Ovary (tissue), 9 donors: Measurements from ENCODE around the gene CUBN. TPM values are rescaled to one million over a fixed set of nuclear protein-coding genes. Genes with fewer than 3 reads are reported as not detected.

Source experiments
- DNase-seq, 5 donors: peaks; one replicate each; pipeline ENCODE4 v3.0.0-alpha.2; 2019 to 2020
- H3K27ac ChIP-seq, 2 donors: fragments of 200-600 bp; one replicate each; pipeline versions ENCODE4 v1.5.1 to v1.8.0; 2019 to 2022
- H3K27me3 ChIP-seq: fragments of 200-600 bp; one replicate; pipeline ENCODE4 v1.8.0; 2022
- H3K36me3 ChIP-seq: fragments of 200-600 bp; sonication (generic); one replicate; pipeline ENCODE4 v1.5.1; 2019
- H3K4me1 ChIP-seq: one replicate; pipeline ENCODE4 v1.8.1; 2013; ENCODE audit warnings: mild to moderate bottlenecking, moderate library complexity; ENCODE audit not compliant: insufficient read depth
- H3K4me3 ChIP-seq: fragments of 200-600 bp; sonication (generic); one replicate; pipeline ENCODE4 v1.5.1; 2017
- H3K9me3 ChIP-seq, 2 donors: fragments of 200-600 bp in 1 of 2; sonication (generic) in 1 of 2; one replicate each; pipeline versions ENCODE4 v1.5.1 to v1.8.1; 2013 to 2019; ENCODE audit warnings: mild to moderate bottlenecking in 1 of 2, moderate library complexity in 1 of 2
- EP300 ChIP-seq: sonication (generic); formaldehyde crosslinking; IDR thresholded peaks from one replicate; pipeline ENCODE4 v1.6.1; 2017; ENCODE audit warnings: antibody characterized with exemption
- POLR2A ChIP-seq: fragments of 450-650 bp; IDR thresholded peaks from one replicate; pipeline ENCODE4 v1.6.1; 2017; ENCODE audit warnings: antibody characterized with exemption, mild to moderate bottlenecking, moderate library complexity
- WGBS, 3 donors: extraction: QIAGEN DNeasy Blood & Tissue Kit in 1 of 3; methylation state at CpG; one replicate each; pipeline versions ENCODE4 v1.1.5 to v1.1.7; 2013 to 2017; 5-methylcytosine and 5-hydroxymethylcytosine counted together
- intact Hi-C, 4 donors: fragments of 100-400 bp; cut with DNase I; formaldehyde crosslinking; loops; one replicate each; pipeline versions ENCODE4 v1.11.0 to v1.15.1; 2022 to 2023
- polyA plus RNA-seq, 2 donors: library from polyadenylated mRNA; stranded (reverse); fragments of 200-250 nt in 1 of 2; fragments of 350-450 nt in 1 of 2; fragmentation: Illumina TruSeq in 1 of 2; extraction: RNeasy Lipid Tissue Mini Kit (QIAGEN cat#74804) in 1 of 2; gene quantifications; one replicate each; pipeline ENCODE4 v1.2.3, GENCODE V29; 2013 to 2014
- total RNA-seq, 7 donors: library from RNA; depleted of rRNA in 2 of 7; stranded (reverse); fragments of >200 nt in 2 of 7; fragmentation: NEBNext Ultra II Directional in 3 of 7; extraction: Animal tissue kit (Norgen Biotek cat#: 25700) in 3 of 7; gene quantifications; one replicate each; pipeline versions ENCODE4 v1.1.0 to v1.2.4, GENCODE V29; 2016 to 2023
- TF ChIP-seq, protein P1 (sequence below), 3 donors: fragments of 450-650 bp in 2 of 3; fragments of 200-600 bp in 1 of 3; IDR thresholded peaks; one replicate each; pipeline versions ENCODE4 v1.5.1 to v1.8.0; 2016 to 2022; ENCODE audit warnings: antibody characterized with exemption in 3 of 3, mild to moderate bottlenecking in 1 of 3
- donor health status: DM: no; HTN: no; CAD: no; lungs with moderate emphysema.
- donor health status: DM: no; HTN: no; CAD: no.
- donor health status: Bipolar disorder and iron deficiency.
- donor health status: DM: yes; HTN: yes; CAD: no.
- donor health status: DM: no; HTN: no; CAD: no.
- donor health status: DM: yes; HTN: yes; CAD: no.

CUBN gene
- total and polyA plus RNA-seq, 9 donors = 1.9 to 5.8 (median 4.0) TPM

DNA sequence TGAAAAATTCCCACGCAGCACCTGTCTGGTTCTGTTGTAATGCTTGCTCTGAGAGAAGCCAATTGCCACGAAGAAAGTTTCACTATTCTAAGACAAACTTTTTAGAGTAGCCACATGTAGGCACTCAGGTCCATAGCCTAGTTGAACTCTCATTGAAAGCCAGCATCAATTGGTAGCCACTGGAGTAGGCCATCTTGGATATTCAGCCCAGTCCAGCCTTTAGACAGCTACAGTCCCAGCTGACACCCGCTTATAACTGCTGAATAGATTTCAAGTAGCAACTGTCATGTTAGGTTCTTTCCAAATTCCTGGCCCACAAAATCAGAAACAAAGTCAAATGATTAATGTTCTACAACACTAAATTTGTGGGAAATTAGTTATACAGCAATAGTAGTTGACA, 31.6 kb downstream of the CUBN start:
- intact Hi-C loops = no loop called here
- H3K27me3 ChIP-seq = no peaks in the 10 kb centered on the region

DNA sequence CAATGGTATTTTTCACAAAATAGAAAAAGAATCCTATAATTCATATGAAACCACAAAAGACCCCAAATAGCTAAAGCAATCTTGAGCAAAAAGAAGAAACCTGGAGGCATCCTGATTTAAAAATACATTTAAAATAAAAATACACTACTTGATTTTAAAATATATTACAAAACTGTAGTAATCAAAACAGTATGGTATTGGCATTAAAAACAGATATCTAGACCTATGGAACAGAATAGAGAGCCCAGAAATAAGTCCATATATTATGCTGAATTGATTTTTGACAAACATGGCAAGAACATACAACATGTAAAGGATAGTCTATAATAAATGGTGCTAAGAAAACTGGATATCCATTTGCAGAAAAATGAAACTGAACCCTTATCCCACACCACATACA, 34.8 kb downstream of the CUBN start:
- no peaks in the 10 kb centered on the region for H3K36me3 ChIP-seq
- H3K27ac ChIP-seq = no peak overlapping the region
- no peaks in the 10 kb centered on the region for H3K27me3 ChIP-seq
- no peak for DNase-seq
- no peak for TF ChIP-seq POLR2A
- no peaks in the 10 kb centered on the region for H3K9me3 ChIP-seq
- peaks cover 8% of the 10 kb centered on the region for H3K4me1 ChIP-seq
- no peak overlapping the region for H3K4me3 ChIP-seq
- intact Hi-C loops = no loop called here

More for the DNA sequence above, 31.6 kb downstream of the CUBN start:
- no peak for DNase-seq
- Histone ChIP-seq H3K27ac (no peak overlapping the region), H3K9me3 (no peaks in the 10 kb centered on the region), H3K4me3 (no peak overlapping the region), H3K36me3 (no peaks in the 10 kb centered on the region), H3K4me1 (peaks cover 1% of the 10 kb centered on the region)
- 88 to 94% (median 92%) methylated on average over 3 of the region's 3 CpGs for WGBS, 3 donors
- TF ChIP-seq POLR2A (no peak), EP300 (no peak)
- TF ChIP-seq, protein P1, sequence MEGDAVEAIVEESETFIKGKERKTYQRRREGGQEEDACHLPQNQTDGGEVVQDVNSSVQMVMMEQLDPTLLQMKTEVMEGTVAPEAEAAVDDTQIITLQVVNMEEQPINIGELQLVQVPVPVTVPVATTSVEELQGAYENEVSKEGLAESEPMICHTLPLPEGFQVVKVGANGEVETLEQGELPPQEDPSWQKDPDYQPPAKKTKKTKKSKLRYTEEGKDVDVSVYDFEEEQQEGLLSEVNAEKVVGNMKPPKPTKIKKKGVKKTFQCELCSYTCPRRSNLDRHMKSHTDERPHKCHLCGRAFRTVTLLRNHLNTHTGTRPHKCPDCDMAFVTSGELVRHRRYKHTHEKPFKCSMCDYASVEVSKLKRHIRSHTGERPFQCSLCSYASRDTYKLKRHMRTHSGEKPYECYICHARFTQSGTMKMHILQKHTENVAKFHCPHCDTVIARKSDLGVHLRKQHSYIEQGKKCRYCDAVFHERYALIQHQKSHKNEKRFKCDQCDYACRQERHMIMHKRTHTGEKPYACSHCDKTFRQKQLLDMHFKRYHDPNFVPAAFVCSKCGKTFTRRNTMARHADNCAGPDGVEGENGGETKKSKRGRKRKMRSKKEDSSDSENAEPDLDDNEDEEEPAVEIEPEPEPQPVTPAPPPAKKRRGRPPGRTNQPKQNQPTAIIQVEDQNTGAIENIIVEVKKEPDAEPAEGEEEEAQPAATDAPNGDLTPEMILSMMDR (IDR thresholded peaks at IDR 0.05) = no peak

DNA sequence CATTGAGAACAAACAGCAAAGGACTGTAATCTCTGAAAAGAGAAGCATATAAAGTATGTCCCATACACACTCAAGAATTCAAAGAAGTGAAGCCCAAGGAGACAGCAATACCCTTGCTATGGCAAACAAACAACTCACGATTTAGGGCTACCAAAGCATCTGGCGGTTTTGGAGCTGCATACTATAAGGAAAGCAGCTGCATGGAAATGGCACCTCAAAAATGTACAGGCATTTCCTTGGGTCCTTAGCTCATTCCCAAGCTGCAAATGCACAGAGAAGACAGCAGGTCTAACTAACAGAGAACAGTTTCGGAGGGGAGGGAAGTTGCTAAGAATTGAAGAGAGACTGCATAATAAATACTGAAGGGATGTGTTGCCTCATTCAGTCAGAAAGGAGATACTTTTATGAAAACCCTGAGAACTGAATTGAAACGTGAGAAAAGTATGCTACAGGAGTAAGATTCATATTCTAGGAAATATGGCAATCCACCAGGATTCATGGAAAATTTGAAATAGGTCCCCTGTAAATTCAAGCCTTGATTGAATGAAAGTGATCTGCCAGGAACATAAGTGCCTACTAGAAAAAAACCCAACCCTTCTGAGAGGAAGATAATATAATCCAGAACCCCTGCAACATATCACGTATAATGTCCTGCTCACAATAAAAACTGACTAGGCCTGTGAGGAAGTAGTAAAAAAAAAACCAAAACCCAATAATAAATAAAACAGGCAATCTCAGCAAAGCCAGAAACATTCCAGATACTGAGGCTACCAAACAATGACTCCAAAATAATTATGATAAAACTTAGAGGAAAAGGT, 36.4 kb downstream of the CUBN start:
- no peak overlapping the region for H3K4me3 ChIP-seq
- H3K36me3 ChIP-seq = no peaks in the 10 kb centered on the region
- no peak for TF ChIP-seq EP300
- TF ChIP-seq, protein P1 (IDR thresholded peaks at IDR 0.05) = no peak
- TF ChIP-seq POLR2A = no peak
- no peaks in the 10 kb centered on the region for H3K27me3 ChIP-seq
- peak overlapping the region in 1 of 2 donors; percentile 37 for H3K27ac ChIP-seq
- intact Hi-C loops = no loop called here
- peaks cover 8% of the 10 kb centered on the region for H3K4me1 ChIP-seq
- H3K9me3 ChIP-seq = no peaks in the 10 kb centered on the region
- 33 to 48% (median 37%) methylated on average over 5 of the region's 5 CpGs for WGBS, 3 donors
- no peak for DNase-seq

- Histone ChIP-seq H3K9me3 (no peaks in the 10 kb centered on the region), H3K36me3 (no peaks in the 10 kb centered on the region), H3K4me1 (peaks cover 8% of the 10 kb centered on the region), H3K27me3 (no peaks in the 10 kb centered on the region), H3K27ac (no peak overlapping the region), H3K4me3 (no peak overlapping the region)
- intact Hi-C loops = no loop called here
- no peak for DNase-seq
- WGBS, 3 donors = 71 to 77% (median 73%) methylated on average over 4 of the region's 4 CpGs
- TF ChIP-seq POLR2A (no peak), EP300 (no peak)
- TF ChIP-seq, protein P1 (IDR thresholded peaks at IDR 0.05) = no peak
These were observed 37.2 kb downstream of the CUBN start for GRCh38 chr10:17092216-17092944.
